ENCODE results near the gene USP50.
A peak's percentile ranks its signal among the peaks of the same experiment; 100 is the strongest.
"Not testable (repeated sequence)": the region's sequence is repeated elsewhere in the genome, so short reads cannot be mapped to it uniquely, and the experiment has no call there.

Gene USP50

DNA sequence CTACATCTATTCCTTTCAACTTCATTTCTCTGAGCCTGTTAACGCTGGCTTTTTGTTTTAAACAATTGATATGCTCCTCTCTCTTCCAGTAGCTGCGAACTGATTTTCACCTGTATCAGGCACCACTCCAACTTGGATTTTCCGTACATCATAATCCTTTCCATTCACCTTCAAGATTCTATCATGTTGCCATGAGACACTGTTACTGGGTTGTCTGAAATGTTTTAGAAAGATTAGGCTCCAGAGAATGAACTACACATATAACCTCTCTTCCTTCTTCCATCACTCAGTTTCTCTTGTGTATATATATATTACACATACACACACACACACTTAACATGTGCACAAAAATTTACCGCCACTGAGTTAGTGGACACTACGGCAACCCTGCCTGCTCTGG, at the start of gene USP50:
Gene USP50 (minus strand): TSS at position 101 of the 400 bp plus-strand sequence. CDS start 141 bp downstream, outside the sequence.
- DNase-seq: no peak

DNA sequence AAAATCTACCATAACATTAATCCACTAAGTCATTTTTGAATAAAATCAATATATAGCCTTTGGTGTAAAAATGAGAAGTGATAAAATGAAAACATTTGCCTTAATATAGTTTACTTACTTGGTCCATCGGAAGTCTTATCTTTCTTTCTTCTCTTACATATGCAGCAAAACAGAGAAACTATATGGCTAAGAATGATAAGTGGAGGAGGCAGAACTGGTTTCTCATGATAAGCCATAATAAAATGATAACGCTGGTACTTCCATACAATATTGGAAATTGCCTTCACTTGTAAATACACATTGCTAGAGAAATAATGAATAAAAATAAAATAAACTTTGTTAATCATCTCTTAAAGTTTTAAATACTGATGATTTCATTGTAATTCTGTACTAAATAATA, 47.8 kb upstream of the USP50 start:
- no peak for DNase-seq

DNA sequence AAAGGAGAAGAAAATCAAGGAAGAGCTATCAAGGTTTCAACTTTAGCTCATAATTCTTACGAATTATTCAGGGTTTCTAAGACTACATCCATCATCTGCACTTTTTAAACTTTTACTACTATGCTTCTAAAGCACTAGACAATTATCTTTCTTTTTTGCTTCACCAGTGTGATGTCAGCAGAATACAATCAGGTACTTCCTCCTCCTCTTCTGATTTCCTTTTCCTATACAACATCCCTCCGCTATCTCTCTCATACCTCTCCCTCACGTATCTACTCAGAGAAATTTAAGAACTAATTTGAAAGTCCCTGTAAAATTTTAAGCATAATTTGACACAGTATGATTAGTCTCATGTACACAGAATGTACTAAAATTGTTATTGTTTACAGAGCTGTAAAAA, 47.3 kb upstream of the USP50 start:
- DNase-seq: no peak

DNA sequence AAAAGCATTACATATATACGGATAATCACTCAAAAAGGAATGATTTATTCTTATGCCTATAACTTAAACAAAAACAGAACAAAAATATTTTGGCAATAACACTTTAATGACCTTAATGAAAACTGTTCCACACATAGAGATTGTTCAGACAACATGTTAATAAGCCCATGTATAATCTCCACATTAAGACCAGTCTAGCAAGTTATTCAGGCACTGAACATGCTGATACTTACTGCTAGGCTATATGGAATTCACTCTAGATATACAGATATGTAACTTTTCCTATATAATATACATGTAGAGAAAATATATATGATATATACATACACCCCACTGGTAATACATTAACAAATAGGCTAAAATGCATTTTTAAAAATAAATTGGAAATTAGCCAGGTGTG, 43.8 kb upstream of the USP50 start:
- no peak for DNase-seq

DNA sequence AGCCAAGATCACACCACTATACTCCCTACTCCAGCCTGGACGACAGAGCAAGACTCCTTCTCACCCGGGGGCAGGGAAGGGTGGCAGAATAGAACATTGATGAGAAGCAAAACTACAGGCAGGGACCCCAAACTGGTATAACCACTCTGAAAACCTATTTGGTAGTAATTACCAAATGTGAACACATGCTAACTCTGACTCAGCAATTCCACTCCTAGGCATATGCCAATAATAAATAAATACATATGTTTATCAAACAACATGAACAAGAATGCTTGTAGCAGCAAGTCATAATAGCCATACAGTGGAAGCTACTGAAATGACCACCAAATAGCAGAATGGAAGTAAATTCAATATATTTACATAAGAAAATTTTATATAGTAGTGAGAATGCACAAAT, 31.0 kb upstream of the USP50 start:
- no peak for DNase-seq

DNA sequence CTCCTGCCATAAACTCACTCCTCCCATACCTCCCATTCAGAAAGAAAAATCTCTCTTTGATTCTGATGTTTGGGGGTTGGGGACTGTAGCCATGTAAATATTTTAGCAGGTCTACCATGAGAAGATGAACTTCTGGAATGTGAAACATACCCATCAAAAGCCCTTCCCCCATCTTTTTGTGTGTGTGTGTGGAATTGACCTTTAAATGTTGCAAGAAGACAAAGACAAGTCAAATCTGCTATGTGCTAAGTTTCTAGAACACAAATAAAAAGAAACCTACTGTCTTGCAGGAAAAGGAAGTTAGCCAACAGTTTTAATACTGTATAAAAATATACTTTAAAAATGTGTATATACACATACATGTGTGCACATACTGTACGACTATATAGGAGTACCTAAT, 29.7 kb upstream of the USP50 start:
- DNase-seq: peak; percentile 23

DNA sequence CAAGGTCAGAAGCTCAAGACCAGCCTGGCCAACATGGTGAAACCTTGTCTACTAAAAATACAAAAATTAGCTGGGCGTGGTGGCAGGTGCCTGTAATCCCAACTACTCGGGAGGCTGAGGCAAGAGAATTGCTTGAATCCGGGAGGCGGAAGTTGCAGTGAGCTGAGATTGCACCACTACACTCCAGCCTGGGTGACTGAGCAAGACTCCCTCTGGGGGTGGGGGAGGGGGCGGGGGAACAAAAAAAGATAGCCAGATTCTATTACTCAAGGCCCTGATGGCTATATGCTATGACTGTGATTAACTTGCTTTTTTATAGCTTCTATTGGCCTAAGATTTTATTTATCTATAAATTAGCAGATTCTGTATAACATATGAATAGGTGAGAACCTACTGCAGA, 27.4 kb upstream of the USP50 start:
- not testable (repeated sequence) for DNase-seq

DNA sequence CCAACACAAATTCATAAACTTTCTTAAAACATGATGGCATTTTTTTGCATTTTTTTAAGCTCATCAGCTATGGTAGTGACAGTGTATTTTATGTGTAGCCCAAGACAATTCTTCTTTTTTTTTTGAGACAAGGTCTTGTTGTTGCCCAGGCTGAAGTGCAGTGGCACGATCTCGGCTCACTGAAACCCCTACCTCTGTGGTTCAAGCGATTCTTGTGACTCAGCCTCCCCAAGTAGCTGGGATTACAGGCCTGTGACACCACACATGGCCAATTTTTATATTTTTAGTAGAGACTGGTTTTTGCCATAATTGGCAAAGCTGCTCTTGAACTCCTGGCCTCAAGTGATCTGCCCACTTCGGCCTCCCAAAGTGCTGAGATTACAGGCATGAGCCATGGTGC, 17.3 kb upstream of the USP50 start:
- no peak for DNase-seq

DNA sequence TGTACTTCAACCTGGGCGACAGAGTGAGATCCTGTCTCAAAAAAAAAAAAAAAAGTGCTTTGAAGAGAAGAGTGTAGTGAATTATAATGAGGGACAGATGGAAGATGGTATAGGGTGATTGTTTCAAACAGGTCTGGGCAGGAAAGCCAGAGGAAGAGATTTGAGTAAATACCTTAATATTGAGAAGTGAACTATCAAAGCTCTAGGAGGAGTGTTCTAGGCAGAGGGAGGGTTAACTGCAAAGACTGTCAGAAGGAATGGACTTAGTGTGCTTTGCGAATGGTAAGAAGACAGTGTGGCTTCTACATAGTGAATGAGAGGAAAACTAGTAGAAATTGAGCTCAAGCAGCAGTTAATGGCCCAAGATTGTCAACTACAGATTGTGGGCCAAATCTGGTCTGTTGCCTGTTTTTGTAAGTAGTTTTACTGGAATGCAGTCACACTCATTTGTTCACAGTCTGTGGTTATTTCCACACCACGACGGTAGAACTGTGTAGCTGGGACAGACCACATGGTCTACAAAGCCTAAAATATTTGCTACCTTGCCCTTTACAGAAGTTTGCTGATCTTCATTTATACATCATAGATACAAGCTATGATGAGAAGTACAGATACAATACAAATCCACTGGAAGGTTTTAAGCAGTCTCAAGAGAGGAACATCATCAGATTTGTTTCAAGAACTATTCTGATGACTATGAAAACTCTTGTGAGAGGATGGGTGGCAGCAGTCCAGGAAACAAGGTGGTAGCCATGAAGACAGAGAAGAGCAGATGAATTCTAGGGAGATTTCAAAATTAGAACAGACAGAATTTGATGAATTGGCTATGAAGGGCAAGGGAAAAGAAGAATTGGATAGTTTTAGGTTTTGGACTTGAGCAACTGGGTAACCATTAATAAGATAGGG, 16.5 kb upstream of the USP50 start:
- DNase-seq: peak; percentile 41

DNA sequence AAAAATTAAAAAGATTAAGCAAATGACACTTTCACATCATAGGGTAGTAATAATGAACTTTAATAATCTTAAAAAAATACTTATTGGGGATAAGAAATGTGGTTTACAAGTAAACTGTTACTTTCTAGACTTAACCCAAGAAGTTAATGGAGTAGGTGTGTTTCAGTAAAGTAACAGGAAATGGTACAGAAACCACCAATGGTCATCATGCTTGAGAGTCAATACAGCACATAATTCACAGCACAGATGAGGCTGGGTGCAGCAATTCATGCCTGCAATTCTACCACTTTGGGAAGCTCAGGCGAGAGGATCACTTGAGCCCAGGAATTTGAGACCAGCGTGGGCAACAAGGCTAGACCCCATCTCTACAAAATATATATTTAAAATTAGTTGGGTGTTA, 11.5 kb upstream of the USP50 start:
- DNase-seq: no peak

DNA sequence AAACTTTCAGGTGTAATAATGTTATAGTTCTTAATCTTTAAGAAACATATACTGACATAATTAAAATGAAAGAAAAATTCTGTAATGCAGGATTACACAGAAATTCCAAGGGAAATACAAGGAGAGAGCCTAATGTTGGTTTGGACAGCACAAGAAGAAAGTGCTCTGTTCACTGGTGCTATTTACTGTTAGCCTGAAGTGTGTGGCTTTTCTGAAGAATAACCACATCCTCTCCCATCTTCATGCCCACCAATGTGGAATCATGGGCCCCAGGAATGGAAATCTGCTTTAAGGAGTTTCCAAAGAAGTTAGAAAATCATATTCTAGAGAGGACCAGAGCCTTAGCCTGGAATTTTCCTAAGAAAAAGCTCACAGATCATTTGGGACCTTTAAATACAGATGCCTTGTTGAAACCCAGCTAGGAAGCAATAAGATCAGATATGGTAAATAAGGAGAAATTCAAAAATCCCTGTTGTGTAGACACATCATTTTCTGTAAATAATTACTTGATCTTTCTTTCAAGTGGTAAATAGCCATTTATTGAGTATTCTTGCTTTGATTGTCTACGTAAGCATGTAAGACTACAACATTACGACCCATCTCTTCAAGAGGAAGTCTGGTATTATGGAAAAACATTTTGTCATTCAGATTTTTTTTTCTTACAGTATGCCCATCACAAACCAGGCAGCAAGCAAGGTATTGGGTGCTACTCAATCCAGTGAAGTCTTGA, 10.3 kb upstream of the USP50 start:
- no peak for DNase-seq

DNA sequence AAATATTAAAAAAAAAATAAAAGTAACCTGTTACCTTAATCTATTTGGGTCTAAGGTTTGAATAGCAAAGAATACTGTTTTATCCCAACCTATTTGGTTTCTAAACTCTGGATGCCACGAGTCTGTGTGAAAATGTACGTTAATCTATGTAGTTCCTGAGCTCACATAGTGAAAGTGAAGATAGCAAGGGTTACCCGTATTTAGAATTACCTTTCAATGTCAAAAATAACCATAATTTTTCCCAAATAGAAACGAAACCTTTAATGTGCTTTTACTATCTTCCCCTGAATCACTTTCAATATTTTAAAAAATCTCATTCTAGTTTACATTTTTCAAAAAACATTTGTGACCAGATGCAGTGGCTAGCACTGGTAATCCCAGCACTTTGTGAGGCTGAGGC, 5.8 kb upstream of the USP50 start:
- DNase-seq: no peak

DNA sequence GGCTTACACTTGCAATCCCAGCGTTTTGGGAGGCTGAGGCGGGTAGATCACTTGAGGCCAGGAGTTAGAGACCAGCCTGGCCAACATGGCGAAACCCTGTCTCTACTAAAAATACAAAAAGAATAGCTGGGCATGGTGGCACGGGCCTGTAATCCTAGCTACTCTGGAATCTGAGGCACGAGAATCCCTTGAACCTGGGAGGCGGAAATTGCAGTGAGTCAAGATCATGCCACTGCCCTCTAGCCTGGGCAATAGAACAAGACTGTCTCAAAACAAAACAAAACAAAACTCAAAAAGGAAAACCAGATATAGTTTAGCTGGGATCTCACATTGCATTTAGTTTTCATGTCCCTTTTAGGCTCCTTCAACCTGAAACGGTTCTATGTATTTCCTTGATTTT, 2.9 kb upstream of the USP50 start:
- DNase-seq: no peak

DNA sequence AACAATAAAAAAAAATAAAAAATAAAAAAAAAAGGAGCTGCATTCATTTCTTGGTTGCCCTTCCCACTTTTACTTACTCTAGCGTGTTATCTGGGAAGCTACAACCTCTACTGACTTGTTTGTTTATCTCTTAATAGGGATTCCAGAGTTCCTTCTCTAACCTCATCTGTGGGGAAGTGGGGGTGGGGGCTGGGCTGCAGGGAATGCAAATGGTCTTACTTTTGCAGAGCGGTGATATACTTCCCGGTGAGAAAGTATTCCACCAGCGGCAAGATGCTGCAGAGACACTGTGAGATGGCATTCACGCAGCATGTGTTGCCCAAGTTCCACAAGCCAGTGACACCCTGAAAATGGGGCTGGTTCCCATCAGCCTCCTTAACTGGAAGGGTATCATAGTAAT, 2.1 kb downstream of the USP50 start:
- DNase-seq: no peak

DNA sequence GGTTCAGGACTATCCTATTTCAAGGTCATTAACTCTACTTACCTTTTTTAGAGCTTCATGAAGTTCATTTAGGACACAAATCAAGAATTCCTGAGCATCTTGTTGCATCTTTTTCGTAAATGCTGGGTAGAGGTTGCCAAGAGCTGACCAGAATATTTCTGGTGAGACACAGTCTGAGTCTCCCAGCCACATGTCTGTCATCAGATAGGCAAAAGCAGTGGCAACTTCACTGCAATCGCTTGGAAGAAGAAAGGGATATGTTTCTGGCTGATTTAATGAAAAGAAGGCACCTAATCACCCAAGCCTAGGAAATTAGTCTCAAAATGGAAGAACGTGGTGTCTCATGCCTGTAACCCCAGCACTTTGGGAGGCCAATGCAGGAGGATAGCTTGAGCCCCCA, 2.9 kb downstream of the USP50 start:
- DNase-seq: peak; percentile 64

DNA sequence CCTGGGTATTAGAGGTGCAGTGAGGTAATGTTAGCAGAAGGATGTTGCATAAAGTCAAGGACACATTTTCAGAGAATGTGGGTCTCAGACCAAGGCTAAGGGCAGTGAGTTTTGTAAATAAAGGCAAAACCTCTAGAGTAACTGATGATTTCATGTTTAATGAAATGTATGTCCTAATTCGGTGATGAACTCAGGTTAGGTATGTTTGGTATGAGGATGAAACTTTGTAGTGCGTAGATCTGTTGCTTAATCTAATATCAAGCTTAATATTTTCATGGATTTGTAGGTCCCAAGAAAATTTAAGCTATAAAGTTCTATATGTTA, 3.6 kb downstream of the USP50 start:
- DNase-seq: peak; percentile 73

DNA sequence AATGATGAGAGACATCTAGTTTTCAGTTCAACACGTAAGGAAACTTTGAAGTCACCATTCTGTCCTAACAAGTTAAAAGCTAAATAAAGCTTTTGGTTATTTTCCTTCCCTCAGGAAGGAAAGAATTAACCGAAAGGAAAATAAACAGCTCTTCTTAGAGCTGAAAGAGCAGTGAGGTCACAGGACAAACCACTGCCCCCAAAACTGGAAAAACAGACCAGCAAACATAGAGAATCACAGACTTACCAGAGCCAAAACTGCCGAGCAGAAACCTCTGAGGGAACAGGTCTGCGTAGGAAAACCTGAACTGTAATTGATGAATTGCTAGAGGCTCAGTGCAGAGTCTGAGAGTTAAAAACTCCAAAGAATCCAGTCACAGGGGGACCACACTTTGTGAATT, 14.7 kb downstream of the USP50 start:
- DNase-seq: no peak

DNA sequence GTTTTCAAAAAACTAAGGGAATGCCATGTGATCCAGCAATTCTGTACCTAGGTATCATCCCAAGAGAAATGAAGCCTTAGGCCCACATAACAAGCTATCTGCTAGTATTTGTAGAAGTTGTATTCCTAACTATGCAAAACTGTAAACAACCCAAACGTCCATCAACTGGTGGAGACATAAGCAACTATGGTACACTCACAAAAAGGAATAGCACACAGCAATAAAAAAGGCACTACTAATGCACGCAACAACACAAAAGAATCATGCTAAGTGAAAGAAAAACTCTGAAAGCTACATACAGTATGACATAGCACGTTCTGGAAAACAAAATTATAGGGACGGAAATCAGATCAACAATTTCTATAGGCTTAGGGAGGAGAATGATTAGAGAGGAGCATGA, 15.3 kb downstream of the USP50 start:
- no peak for DNase-seq

DNA sequence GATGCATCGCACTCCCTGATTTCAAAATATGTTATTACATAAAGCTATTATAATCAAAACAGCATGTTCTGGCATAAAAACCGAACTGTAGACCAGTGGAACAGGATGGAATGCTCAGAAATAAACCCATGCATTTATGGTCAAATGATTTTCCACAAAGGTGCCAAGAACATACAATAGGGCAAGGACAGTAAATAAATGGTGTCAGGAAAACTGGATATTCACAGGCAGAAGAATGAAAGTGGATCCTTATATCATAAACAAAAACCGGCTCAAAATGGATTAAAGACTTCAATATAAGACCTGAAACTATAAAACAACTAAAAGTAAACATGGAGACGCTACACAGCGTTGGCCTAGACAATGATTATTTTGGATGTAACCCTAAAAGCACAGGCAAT, 22.6 kb downstream of the USP50 start:
- peak; percentile 27 for DNase-seq

DNA sequence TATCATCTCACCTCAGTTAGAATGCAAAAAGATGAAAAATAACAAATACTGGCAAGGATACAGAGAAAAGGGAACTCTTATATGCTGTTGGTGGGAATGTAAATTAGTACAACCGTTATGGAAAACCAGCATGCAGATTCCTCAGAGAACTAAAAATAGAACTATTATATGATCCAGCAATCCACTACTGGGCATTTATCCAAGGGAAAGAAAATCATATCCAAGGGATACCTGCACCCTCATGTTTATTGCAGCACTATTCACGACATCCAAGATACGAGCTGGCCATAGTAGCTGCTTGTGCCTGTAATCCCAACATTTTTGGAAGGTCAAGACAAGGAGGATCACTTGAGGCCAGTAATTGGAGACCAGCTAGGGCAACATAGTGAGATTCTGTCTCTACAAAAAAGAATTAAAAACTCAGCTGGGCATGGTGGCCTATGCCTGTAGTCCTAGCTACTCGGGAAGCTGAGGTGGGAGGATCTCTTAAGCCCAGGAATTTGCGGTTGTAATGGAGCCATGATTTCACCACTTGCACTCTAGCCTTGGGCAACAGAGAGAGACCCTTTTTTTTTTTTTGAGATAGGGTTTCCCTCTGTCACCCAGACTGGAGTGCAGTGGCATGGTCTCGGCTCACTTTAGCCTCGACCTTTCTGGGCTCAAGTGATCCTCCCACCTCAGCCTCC, 26.6 kb downstream of the USP50 start:
- peak; percentile 46 for DNase-seq

DNA sequence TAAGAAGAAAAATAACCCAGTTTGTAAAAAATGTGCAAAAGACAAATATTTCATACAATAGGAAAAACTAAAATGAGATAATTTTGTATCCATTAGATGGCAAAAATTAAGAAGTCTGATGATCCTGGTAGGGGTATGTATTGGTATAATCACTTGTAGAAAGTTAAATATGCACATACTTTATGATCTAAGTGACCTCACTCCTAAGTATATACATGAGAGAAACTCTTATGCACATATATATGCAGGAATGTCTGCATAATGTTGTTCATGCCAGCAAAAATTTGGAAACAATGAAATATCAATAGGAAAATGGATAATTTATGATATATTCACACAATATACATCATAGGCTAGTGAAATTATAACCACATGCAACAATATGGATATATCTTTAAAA, 33.5 kb downstream of the USP50 start:
- no peak for DNase-seq

DNA sequence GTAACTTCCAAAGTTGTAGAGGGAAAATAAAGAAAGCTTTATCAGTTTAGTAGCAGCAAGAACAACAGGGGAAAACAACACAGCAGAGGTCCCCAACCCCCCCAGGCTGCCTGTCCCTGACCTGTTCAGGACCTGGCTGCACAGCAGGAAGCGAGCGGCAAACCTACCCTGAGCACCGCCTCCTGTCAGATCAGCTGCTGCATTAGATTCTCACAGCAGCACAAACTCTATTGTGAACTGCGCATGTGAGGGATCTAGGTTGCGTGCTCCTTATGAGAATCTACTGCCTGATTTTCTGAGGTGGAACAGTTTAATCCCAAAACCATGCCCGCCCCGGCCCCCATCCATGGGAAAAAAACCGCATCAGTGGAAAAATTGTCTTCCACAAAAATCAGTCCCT, 40.3 kb downstream of the USP50 start:
- DNase-seq: no peak

DNA sequence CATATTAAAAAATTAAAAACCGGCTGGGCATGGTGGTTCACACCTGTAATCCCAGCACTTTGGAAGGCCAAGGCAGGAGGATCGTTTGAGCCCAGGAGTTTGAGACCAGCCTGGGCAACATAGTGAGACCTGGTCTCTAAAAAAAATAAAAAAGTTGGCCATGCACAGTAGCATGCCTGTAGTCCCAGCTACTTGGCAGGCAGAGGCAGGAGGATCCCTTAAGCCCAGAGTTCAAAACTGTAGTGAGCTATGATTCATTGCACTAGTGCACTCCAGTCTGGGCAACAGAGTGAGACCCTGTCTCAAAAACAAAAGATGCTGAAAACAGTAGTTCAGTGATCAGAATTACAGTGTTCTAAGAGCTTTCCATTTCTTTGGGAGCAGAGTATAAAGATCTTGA, 40.8 kb downstream of the USP50 start:
- peak; percentile 7 for DNase-seq

DNA sequence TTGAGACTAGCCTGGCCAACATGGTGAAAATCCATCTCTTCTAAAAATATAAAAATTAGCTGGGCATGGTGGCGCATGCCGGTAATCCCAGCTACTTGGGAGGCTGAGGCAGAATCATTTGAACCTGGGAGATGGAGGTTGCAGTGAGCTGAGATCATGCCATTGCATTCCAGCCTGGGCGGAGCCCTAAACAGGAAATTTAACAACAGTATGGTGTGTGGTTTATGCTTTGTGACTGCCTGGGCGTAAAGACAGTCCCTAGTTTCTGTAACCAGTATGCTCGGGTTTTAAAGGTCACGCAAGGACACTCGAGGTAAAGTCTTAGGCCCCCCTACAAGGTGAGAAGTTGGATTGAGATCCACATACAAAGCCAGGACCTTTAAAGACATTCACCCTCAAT, 43.3 kb downstream of the USP50 start:
- DNase-seq: no peak

Measured in fibroblast of upper back skin (primary cell).